ENCODE results near the gene CAV1.

Gene CAV1

GRCh38 chr7:116593359-116594075 is 68.7 kb downstream of the CAV1 start:
- FAIRE-seq (no peak), DNase-seq (ENCODE audit: insufficient read length, low spot score) (no peak)
- no peak for TF ChIP-seq CTCF (IDR thresholded peaks at IDR 0.05; ENCODE audit: insufficient read depth, missing control alignments)

GRCh38 chr7:116595063-116595462 is 70.2 kb downstream of the CAV1 start:
- no peak for TF ChIP-seq CTCF (IDR thresholded peaks at IDR 0.05; ENCODE audit: insufficient read depth, missing control alignments)
- no peak for FAIRE-seq
- no peak for DNase-seq (ENCODE audit: insufficient read length, low spot score)

- FAIRE-seq = no peak
- DNase-seq (ENCODE audit: insufficient read length, low spot score) = no peak
- TF ChIP-seq CTCF (IDR thresholded peaks at IDR 0.05; ENCODE audit: insufficient read depth, missing control alignments) = no peak
These were observed 72.5 kb downstream of the CAV1 start for GRCh38 chr7:116597384-116597783.

- DNase-seq (ENCODE audit: insufficient read length, low spot score) (no peak), FAIRE-seq (no peak)
- peak; percentile 44 for TF ChIP-seq CTCF (IDR thresholded peaks at IDR 0.05; ENCODE audit: insufficient read depth, missing control alignments)
These were observed 73.4 kb downstream of the CAV1 start for GRCh38 chr7:116598278-116598677.

- DNase-seq (ENCODE audit: insufficient read length, low spot score) (no peak), FAIRE-seq (no peak)
- no peak for TF ChIP-seq CTCF (IDR thresholded peaks at IDR 0.05; ENCODE audit: insufficient read depth, missing control alignments)
These were observed 74.0 kb downstream of the CAV1 start for GRCh38 chr7:116598861-116599260.

- DNase-seq (ENCODE audit: insufficient read length, low spot score) (no peak), FAIRE-seq (no peak)
- no peak for TF ChIP-seq CTCF (IDR thresholded peaks at IDR 0.05; ENCODE audit: insufficient read depth, missing control alignments)
These were observed 76.6 kb downstream of the CAV1 start for GRCh38 chr7:116601426-116601825.

- no peak for FAIRE-seq
- TF ChIP-seq CTCF (IDR thresholded peaks at IDR 0.05; ENCODE audit: insufficient read depth, missing control alignments) = no peak
- no peak for DNase-seq (ENCODE audit: insufficient read length, low spot score)
These were observed 82.5 kb downstream of the CAV1 start for GRCh38 chr7:116607299-116607698.
